Lower lobe of right lung (tissue), 2 donors: ENCODE data around the gene TTLL12. TPM values are rescaled to one million over a fixed set of nuclear protein-coding genes. Genes with fewer than 3 reads are reported as not detected.

Experiments used
- ATAC-seq, 2 donors: fragments of 200-7000 bp; cut with Tn5 transposase; one replicate each; pipeline ENCODE4 v1.9.1; 2020 to 2022; ENCODE audit warnings: mild to moderate bottlenecking in 2 of 2, moderate library complexity in 2 of 2
- DNase-seq: peaks from one replicate; pipeline ENCODE4 v3.0.0-alpha.2; 2020
- H3K27ac ChIP-seq: fragments of 200-600 bp; one replicate; pipeline ENCODE4 v1.8.0; 2022
- H3K27me3 ChIP-seq: fragments of 200-600 bp; one replicate; pipeline ENCODE4 v1.8.0; 2022; ENCODE audit warnings: low read depth
- H3K36me3 ChIP-seq: fragments of 200-600 bp; one replicate; pipeline ENCODE4 v1.8.0; 2022; ENCODE audit warnings: mild to moderate bottlenecking
- H3K4me1 ChIP-seq: fragments of 200-600 bp; one replicate; pipeline ENCODE4 v1.8.0; 2022
- H3K4me3 ChIP-seq: fragments of 200-600 bp; one replicate; pipeline ENCODE4 v1.8.0; 2022; ENCODE audit warnings: mild to moderate bottlenecking
- H3K9me3 ChIP-seq: fragments of 200-600 bp; one replicate; pipeline ENCODE4 v1.8.0; 2022
- intact Hi-C: fragments of 100-400 bp; cut with DNase I; formaldehyde crosslinking; loops from one replicate; pipeline ENCODE4 v1.11.0; 2022
- total RNA-seq: library from RNA; stranded (reverse); fragmentation: NEBNext Ultra II Directional; extraction: Animal tissue kit (Norgen Biotek cat#: 25700); gene quantifications from one replicate; pipeline ENCODE4 v1.2.1, GENCODE V29; 2021
- TF ChIP-seq, protein P1 (sequence below): fragments of 200-600 bp; IDR thresholded peaks from one replicate; pipeline ENCODE4 v1.8.0; 2022; ENCODE audit warnings: antibody characterized with exemption, mild to moderate bottlenecking
- donor health status: DM: no; HTN: yes; CAD: no; lungs with severe emphysema.

TTLL12 gene
- total RNA-seq, 1 donor from 2014 or later: 21.6 TPM

DNA sequence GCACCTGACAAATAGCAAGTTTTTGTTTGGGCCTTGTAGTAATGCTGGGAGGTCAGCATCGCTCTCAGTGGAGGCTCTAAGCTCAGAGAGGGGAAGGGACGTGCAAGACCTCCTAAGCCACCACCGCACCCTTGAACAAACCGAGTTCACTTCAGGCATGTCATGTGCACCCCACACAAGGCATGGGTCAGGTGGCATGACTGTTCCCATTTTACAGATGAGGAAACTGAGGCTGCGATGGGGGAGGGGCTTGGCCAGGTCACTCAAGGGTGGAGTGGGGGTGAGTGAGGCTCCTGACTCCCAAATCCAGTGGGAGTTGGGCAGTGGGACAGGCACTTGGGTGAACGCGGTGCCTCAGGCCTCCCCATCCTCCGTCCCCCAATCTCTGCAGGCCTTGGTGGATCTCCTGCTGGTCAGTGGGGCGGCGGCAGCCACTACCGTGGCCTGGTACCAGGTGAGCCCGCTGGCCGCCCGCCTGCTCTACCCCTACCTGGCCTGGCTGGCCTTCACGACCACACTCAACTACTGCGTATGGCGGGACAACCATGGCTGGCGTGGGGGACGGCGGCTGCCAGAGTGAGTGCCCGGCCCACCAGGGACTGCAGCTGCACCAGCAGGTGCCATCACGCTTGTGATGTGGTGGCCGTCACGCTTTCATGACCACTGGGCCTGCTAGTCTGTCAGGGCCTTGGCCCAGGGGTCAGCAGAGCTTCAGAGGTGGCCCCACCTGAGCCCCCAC, 24.4 kb downstream of the TTLL12 start:
- TF ChIP-seq, protein P1, sequence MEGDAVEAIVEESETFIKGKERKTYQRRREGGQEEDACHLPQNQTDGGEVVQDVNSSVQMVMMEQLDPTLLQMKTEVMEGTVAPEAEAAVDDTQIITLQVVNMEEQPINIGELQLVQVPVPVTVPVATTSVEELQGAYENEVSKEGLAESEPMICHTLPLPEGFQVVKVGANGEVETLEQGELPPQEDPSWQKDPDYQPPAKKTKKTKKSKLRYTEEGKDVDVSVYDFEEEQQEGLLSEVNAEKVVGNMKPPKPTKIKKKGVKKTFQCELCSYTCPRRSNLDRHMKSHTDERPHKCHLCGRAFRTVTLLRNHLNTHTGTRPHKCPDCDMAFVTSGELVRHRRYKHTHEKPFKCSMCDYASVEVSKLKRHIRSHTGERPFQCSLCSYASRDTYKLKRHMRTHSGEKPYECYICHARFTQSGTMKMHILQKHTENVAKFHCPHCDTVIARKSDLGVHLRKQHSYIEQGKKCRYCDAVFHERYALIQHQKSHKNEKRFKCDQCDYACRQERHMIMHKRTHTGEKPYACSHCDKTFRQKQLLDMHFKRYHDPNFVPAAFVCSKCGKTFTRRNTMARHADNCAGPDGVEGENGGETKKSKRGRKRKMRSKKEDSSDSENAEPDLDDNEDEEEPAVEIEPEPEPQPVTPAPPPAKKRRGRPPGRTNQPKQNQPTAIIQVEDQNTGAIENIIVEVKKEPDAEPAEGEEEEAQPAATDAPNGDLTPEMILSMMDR: no peak
- no peaks in the 10 kb centered on the region for H3K9me3 ChIP-seq
- no peak overlapping the region for H3K27ac ChIP-seq
- H3K4me3 ChIP-seq: no peak overlapping the region
- no peak for DNase-seq
- peaks cover 26% of the 10 kb centered on the region for H3K4me1 ChIP-seq
- ATAC-seq: no peak
- H3K36me3 ChIP-seq: peaks cover 38% of the 10 kb centered on the region
- intact Hi-C loops: no loop called here
- H3K27me3 ChIP-seq: no peaks in the 10 kb centered on the region

DNA sequence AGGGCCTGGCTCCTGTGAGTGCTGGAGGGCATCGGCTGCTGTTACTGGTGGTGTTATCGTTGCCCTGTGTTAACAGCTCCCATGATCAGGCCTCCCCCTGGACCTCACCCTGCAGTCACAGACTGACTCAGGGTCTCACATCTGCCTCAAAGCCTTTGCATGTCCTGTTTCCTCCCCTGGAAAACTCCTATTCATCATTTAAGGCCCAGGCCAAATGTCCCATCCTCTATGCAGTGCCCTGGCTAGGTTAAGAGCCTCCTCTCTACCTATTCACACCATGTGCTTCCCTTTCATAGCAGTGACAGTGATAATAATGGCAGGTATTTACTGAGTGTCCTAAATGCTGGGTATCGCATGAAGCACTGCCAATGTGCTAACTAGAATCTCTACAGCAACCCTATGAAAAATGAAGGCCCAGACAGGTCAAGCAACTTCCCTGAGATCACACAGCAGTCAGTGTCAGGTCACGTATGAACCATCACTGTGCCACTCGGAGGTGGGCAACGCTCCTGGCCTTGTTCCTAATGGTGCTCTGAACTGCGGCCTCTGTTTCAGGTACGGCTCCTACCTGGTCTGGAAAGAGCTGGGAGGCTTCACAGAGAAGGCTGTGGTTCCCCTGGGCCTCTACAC, 26.3 kb downstream of the TTLL12 start:
- Histone ChIP-seq H3K27me3 (no peaks in the 10 kb centered on the region), H3K9me3 (no peaks in the 10 kb centered on the region), H3K4me1 (peaks cover 30% of the 10 kb centered on the region), H3K27ac (no peak overlapping the region), H3K4me3 (no peak overlapping the region), H3K36me3 (peaks cover 32% of the 10 kb centered on the region)
- TF ChIP-seq, protein P1: no peak
- intact Hi-C loops: no loop called here
- no peak for ATAC-seq
- DNase-seq: no peak

DNA sequence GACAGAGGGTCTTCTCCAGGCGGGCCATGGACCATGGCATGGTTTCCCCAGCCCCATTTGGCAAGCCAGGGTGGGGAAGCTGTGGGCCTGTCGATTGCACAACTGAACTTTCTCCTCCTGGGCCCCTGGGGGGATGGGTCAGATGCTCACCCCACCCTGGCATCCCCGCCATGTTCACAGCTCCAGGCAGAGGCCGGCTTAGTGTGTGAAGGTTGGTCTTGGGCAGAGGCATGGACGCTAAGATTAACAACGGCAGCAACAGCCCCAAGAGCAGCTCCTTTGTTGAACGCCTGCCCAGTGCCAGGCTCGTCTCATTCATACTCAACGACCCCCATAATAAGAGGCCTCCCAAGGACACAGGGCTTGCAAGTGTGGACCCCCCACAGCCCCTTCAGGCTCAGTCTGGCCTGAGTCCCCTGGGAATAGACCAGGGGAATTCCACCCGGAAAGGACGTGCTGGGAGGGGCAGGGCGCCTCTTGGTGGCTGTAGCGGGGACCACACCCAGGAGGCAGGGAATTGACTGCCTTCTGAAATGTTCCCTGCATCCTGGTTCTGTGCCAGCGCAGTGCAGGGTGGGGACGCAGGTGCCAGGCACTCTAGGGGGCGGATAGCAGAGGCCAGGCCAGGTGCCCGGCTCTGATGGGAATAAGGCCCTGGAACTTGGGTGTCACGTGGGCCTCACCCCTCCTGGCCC, 27.3 kb downstream of the TTLL12 start:
- intact Hi-C loops: no loop called here
- Histone ChIP-seq H3K4me1 (peaks cover 34% of the 10 kb centered on the region), H3K36me3 (peaks cover 32% of the 10 kb centered on the region), H3K9me3 (no peaks in the 10 kb centered on the region), H3K4me3 (no peak overlapping the region), H3K27ac (no peak overlapping the region), H3K27me3 (no peaks in the 10 kb centered on the region)
- ATAC-seq (peak; percentile 15 to 40), DNase-seq (no peak)
- TF ChIP-seq, protein P1: peak; percentile 39

DNA sequence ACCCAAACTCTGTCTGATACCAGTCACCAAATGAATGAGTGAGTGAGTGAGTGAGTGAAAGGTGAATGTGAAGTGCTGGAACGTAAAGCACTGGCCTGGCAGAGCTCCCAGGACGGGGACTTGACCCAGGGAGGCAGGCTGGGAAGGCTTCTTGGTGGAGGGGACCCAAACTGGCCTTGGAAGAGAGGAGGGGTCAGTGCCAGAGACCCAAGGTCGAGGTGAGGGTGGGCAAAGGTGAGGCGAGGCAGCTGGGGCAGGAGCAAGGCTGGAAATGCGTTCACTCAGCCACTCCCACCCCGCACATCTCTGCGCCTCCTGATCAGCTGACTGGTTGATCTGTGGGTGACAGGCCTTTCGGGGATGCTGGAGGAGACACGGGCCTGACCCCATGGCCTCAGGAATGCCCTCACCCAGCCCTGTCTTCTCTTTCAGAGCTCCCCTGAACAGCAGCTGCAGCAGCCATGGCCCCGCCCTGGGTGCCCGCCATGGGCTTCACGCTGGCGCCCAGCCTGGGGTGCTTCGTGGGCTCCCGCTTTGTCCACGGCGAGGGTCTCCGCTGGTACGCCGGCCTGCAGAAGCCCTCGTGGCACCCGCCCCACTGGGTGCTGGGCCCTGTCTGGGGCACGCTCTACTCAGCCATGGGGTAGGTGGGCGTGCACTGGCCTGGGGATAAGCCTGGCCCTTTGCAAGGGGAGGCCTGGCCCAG, 28.0 kb downstream of the TTLL12 start:
- no peaks in the 10 kb centered on the region for H3K9me3 ChIP-seq
- H3K4me1 ChIP-seq: peaks cover 31% of the 10 kb centered on the region
- peaks cover 32% of the 10 kb centered on the region for H3K36me3 ChIP-seq
- TF ChIP-seq, protein P1: no peak
- DNase-seq (no peak), ATAC-seq (no peak)
- intact Hi-C loops: no loop called here
- H3K4me3 ChIP-seq: no peak overlapping the region
- no peak overlapping the region for H3K27ac ChIP-seq
- no peaks in the 10 kb centered on the region for H3K27me3 ChIP-seq

DNA sequence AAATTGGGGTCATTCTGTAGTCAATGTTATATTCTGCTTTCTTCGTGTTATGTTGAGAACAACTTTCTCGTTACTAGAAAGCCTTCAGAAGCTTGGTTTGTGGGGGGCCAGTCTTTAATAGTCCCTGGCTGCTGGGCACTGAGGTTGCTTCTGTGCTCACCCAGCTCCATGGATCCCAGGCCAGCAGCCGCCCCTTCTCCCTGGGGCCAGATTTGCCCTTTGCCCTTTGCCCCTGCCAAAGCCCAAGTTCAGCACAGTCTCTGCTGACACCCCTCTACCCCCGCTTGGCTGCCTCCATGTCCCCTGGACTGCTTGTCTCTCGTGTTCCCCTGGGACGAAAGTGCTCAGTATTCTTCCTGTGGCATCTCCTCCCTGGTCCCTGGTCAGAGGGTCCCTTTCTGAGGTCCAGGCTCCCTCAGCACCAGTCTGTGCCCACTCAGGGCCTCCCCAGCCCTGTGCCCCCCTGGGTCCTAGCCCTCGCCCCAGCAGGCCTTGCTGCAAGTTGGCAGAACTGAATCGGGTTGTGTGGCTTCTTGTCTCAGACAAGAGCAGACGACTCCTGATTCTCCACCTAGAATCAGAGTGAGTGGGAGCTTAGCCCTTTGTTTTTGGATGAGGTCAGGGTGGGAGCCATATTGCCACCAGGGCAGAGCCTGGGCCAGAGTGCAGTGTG, 28.9 kb downstream of the TTLL12 start:
- DNase-seq (no peak), ATAC-seq (no peak)
- H3K9me3 ChIP-seq: no peaks in the 10 kb centered on the region
- H3K4me3 ChIP-seq: no peak overlapping the region
- no peak overlapping the region for H3K27ac ChIP-seq
- no peaks in the 10 kb centered on the region for H3K27me3 ChIP-seq
- intact Hi-C loops: no loop called here
- H3K36me3 ChIP-seq: peaks cover 27% of the 10 kb centered on the region
- peaks cover 26% of the 10 kb centered on the region for H3K4me1 ChIP-seq
- TF ChIP-seq, protein P1: no peak
